ENCODE measurements around the gene CAP1. TPM values are rescaled to one million over a fixed set of nuclear protein-coding genes. Genes with fewer than 3 reads are reported as not detected.

The CAP1 gene
- total and polyA plus RNA-seq, 7 donors: 33.7 to 116 (median 61.4) TPM

DNA sequence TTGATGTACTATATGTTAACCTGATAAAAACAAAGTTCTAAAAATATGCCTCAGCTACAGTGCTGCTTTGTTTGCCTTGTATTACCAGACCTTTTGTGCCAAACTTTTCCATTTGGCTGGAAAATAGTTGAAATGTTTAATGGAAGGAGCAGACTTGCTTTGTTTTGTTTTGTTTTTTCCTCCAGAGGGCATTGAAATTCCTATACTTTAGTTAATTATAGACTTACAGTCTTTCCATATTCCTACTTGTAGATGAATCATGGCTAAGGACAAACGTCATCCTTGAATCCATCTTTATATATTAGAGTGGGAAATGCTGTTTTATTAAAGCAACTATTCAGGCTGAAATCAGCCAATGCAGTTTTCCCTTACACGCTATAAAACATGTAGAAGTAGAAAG is 6.7 kb downstream of the CAP1 start:
- no peaks in the 10 kb centered on the region for H3K27me3 ChIP-seq (ENCODE audit: insufficient read depth in 3 of 3, low read length in 2 of 3)
- peak overlapping the region; percentile 42 for H3K27ac ChIP-seq
- 40 to 71% (median 71%) methylated on average over 2 of the region's 2 CpGs for WGBS, 3 donors
- peaks cover 8 to 13% of the 10 kb centered on the region in 2 donors for H3K36me3 ChIP-seq (ENCODE audit: insufficient read depth in 1 of 2, low read depth in 1 of 2)
- no peak for DNase-seq
- peaks cover 40% of the 10 kb centered on the region for H3K4me1 ChIP-seq
- no peak for ATAC-seq
- no peaks in the 10 kb centered on the region for H3K9me3 ChIP-seq
- H3K4me3 ChIP-seq: no peak overlapping the region
- intact Hi-C loops (cut with DNase I): loop anchor here in 1 of 2 donors (10.0 kb wide), 1 partner anchor 208 kb away; the partner anchor contains the start of gene ZMPSTE24
- no peak for TF ChIP-seq CTCF (IDR thresholded peaks at IDR 0.05)

- DNase-seq: no peak
- intact Hi-C loops (cut with DNase I): loop anchor here in 1 of 2 donors (10.0 kb wide), 1 partner anchor 207 kb away; the partner anchor contains the start of gene ZMPSTE24
- no peak for ATAC-seq
- H3K9me3 ChIP-seq: no peaks in the 10 kb centered on the region
- WGBS, 3 donors: 79 to 85% (median 84%) methylated on average over 5 of the region's 5 CpGs
- TF ChIP-seq CTCF (IDR thresholded peaks at IDR 0.05): no peak
- H3K4me1 ChIP-seq: peaks cover 37% of the 10 kb centered on the region
- no peak overlapping the region for H3K4me3 ChIP-seq
- peak overlapping the region; percentile 42 for H3K27ac ChIP-seq
- H3K36me3 ChIP-seq (ENCODE audit: insufficient read depth in 1 of 2, low read depth in 1 of 2): peaks cover 8 to 9% of the 10 kb centered on the region in 2 donors
- H3K27me3 ChIP-seq (ENCODE audit: insufficient read depth in 3 of 3, low read length in 2 of 3): no peaks in the 10 kb centered on the region
These were observed 7.2 kb downstream of the CAP1 start for GRCh38 chr1:40047769-40048168.

GRCh38 chr1:40049725-40050124 is 9.2 kb downstream of the CAP1 start:
- no peak for TF ChIP-seq CTCF (IDR thresholded peaks at IDR 0.05)
- no peaks in the 10 kb centered on the region for H3K27me3 ChIP-seq (ENCODE audit: insufficient read depth in 3 of 3, low read length in 2 of 3)
- no peak for ATAC-seq

GRCh38 chr1:40050863-40051262 is 10.3 kb downstream of the CAP1 start:
- intact Hi-C loops (cut with DNase I): no loop called here
- no peak for ATAC-seq
- 86 to 90% (median 89%) methylated on average over 3 of the region's 3 CpGs for WGBS, 3 donors
- no peaks in the 10 kb centered on the region for H3K27me3 ChIP-seq (ENCODE audit: insufficient read depth in 3 of 3, low read length in 2 of 3)
- no peak overlapping the region for H3K27ac ChIP-seq
- H3K36me3 ChIP-seq (ENCODE audit: insufficient read depth in 1 of 2, low read depth in 1 of 2): peaks cover 6 to 8% of the 10 kb centered on the region in 2 donors
- TF ChIP-seq CTCF (IDR thresholded peaks at IDR 0.05): no peak
- H3K4me3 ChIP-seq: no peak overlapping the region
- H3K9me3 ChIP-seq: no peaks in the 10 kb centered on the region
- peaks cover 35% of the 10 kb centered on the region for H3K4me1 ChIP-seq
- no peak for DNase-seq

More at GRCh38 chr1:40049725-40050124, 9.2 kb downstream of the CAP1 start:
- Histone ChIP-seq H3K36me3 (ENCODE audit: insufficient read depth in 1 of 2, low read depth in 1 of 2) (peaks cover 6 to 8% of the 10 kb centered on the region in 2 donors), H3K4me3 (no peak overlapping the region), H3K9me3 (no peaks in the 10 kb centered on the region), H3K4me1 (peaks cover 37% of the 10 kb centered on the region), H3K27ac (peak overlapping the region; percentile 15)
- 36 to 62% (median 45%) methylated on average over 2 of the region's 2 CpGs for WGBS, 3 donors
- intact Hi-C loops (cut with DNase I): loop anchor here in 1 of 2 donors (10.0 kb wide), 1 partner anchor 205 kb away; the partner anchor contains the start of gene ZMPSTE24
- no peak for DNase-seq

Measured in psoas muscle (tissue), 8 donors.